DOHH2 (cell line): ENCODE measurements around the gene MUC15.

Source experiments
- EZH2phosphoT487 ChIP-seq: fragments of 200-600 bp; sonication (generic); IDR thresholded peaks from 2 replicates; pipeline ENCODE4 v1.6.1; 2017; ENCODE audit warnings: borderline replicate concordance, mild to moderate bottlenecking, antibody characterized with exemption, low read length, moderate library complexity, mixed read lengths
- TF ChIP-seq, protein P1 (sequence below): fragments of 200-600 bp; sonication (generic); IDR thresholded peaks from one replicate; pipeline ENCODE4 v1.5.1; 2014; ENCODE audit warnings: antibody characterized with exemption, mild to moderate bottlenecking, low read depth, low read length; ENCODE audit not compliant: poor library complexity, severe bottlenecking

DNA sequence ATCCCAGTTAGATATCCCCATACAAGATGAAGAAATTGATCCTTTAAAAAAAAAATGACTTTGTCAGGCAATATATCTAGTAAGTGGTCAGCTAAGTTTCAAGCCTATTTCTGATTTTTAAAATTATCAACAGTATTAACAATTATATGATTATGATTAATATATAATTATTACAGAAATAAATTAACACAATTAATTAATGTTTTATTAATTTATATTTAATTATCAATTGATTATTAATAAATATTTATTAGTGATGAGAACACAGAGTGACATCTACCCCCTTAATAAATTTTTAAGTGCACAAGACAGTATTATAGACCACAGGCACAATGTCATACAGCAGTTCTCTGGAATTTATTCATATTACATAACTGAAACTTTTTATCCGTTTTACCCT is 22.0 kb downstream of the MUC15 start:
- TF ChIP-seq, protein P1, sequence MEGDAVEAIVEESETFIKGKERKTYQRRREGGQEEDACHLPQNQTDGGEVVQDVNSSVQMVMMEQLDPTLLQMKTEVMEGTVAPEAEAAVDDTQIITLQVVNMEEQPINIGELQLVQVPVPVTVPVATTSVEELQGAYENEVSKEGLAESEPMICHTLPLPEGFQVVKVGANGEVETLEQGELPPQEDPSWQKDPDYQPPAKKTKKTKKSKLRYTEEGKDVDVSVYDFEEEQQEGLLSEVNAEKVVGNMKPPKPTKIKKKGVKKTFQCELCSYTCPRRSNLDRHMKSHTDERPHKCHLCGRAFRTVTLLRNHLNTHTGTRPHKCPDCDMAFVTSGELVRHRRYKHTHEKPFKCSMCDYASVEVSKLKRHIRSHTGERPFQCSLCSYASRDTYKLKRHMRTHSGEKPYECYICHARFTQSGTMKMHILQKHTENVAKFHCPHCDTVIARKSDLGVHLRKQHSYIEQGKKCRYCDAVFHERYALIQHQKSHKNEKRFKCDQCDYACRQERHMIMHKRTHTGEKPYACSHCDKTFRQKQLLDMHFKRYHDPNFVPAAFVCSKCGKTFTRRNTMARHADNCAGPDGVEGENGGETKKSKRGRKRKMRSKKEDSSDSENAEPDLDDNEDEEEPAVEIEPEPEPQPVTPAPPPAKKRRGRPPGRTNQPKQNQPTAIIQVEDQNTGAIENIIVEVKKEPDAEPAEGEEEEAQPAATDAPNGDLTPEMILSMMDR: no peak
- TF ChIP-seq EZH2phosphoT487: no peak
